GM15510 (cell line): ENCODE results near the gene SEMA3A.

Experiments
- POLR2A ChIP-seq: IDR thresholded peaks from 3 replicates; pipeline ENCODE4 v1.6.1; 2011; ENCODE audit warnings: borderline replicate concordance; ENCODE audit not compliant: insufficient read length; ENCODE audit errors: extremely low read depth

Gene SEMA3A

GRCh38 chr7:84194484-84195271 is at the start of gene SEMA3A:
SEMA3A (minus strand) TSS chr7:84194789; CDS start chr7:84194586, 203 bp downstream.
- TF ChIP-seq POLR2A: no peak

DNA sequence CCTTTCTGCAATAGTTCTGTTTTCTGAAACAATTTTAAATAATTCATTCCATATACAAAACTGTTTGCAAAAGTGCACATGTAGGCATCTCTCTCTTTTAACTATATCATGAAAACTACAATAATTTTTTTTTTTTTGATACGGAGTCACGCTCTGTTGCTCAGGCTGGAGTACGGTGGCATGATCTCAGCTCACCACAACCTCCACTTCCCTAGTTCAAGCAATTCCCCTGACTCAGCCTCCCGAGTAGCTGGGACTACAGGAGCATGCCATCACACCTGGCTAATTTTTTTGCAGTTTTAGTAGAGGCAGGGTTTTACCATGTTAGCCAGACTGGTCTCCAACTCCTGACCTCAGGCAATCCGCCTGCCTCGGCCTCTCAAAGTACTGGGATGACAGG is 44.0 kb upstream of the SEMA3A start:
- no peak for TF ChIP-seq POLR2A

DNA sequence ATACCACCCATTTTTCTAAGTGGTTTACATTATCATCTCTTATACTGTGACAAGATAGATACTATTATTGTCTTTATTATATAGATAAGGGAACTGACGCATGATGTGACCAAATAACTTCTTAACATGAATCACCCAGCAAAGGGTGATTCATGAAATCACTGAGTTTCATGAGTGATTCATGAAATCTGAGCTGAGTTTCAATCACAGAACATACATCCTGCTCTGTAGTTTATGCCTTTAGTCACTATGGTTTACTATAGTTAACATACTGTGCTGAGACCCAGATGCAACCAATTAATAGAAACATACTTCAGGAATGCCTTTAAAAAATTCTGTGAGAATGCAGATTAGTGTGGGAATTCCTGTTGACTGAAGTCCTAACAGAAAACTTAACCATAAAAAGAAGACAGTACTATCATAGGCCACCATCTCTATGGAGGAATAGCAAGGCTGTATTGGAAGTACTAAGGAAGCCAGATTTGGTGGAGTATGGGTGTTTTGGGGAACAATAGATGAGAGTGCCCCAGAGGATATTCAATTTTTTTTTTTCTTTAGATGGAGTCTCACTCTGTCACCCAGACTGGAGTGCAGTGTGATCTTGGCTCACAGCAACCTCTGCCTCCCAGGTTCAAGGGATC is 43.1 kb upstream of the SEMA3A start:
- TF ChIP-seq POLR2A: no peak

- TF ChIP-seq POLR2A: no peak
Observed at GRCh38 chr7:84236398-84236797, 41.8 kb upstream of the SEMA3A start.

- no peak for TF ChIP-seq POLR2A
Observed at GRCh38 chr7:84232646-84233045, 38.1 kb upstream of the SEMA3A start.

GRCh38 chr7:84231157-84231556 is 36.6 kb upstream of the SEMA3A start:
- no peak for TF ChIP-seq POLR2A

DNA sequence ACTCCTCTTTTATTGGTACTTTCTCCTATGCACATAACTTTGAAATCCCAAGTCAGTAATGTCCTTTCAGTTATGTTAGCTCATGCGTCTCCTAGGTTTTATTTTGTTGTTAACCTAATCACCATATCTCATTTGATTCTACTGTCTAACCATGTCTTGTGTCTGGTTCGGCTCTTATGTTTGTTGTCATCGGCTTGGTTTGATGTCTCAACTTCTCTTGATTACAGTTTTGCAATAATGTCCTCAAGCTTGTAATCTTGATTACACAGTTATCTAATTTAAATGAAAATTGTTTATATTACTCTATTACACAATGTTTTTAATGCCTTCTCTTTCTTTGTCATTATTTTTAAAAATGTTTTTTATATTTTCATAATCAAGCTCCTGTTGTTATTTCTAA is 35.9 kb upstream of the SEMA3A start:
- no peak for TF ChIP-seq POLR2A

- no peak for TF ChIP-seq POLR2A
Observed at GRCh38 chr7:84228526-84228925, 33.9 kb upstream of the SEMA3A start.

DNA sequence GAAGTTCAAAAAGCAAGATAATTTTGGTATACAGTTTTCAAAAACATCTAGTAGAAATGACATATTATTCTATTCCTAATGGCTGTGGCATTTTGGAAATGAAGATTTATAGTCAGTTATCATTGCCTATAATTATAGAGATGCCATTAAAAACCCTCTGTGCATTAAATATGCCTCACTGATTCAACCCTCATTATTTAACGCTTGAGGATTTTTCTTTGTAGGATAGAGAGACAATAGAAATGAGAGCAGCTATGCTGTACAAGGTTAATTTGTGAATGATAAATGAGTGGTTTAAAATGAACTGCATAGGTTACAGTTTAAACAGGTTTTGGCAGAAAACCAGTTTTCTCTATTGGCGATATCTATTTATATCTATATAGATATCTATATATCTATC is 32.2 kb upstream of the SEMA3A start:
- no peak for TF ChIP-seq POLR2A

GRCh38 chr7:84224505-84224904 is 29.9 kb upstream of the SEMA3A start:
- no peak for TF ChIP-seq POLR2A

DNA sequence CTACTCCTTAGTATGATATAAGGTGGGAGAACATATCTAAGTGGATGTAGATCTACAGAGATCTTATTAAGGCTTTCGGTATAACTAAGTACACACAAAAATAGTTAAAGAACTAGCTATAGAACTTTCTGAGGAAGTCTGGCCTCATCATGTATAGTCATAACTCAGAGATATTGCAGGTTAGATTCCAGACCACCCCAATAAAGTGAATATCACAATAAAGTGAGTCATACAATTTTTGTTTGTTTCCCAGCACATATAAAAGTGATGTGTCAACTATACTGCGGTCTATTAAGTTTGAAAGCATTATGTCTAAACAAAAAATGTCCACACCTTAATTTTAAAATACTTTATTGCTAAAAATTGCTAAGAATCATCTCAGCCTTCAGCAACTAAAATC is 24.7 kb upstream of the SEMA3A start:
- no peak for TF ChIP-seq POLR2A

GRCh38 chr7:84218681-84219080 is 24.1 kb upstream of the SEMA3A start:
- no peak for TF ChIP-seq POLR2A

DNA sequence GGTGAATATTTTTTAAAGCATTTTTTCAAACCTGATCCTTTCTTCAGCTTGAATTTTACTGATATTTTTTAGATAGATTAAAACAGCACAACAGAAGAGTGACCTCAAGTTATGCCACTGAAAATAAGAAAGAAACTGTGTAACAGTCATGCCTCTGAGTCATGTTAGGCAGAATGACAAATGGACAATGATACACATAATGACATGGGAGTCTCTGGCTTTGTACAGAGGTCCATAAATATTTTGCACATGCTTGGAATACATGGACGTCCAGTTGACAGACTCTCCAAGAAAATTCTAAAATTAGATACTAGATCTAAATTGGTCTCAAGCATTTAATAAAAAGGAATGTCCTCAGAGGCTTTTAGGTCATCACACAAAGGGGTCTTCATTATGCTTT is 21.9 kb upstream of the SEMA3A start:
- no peak for TF ChIP-seq POLR2A

DNA sequence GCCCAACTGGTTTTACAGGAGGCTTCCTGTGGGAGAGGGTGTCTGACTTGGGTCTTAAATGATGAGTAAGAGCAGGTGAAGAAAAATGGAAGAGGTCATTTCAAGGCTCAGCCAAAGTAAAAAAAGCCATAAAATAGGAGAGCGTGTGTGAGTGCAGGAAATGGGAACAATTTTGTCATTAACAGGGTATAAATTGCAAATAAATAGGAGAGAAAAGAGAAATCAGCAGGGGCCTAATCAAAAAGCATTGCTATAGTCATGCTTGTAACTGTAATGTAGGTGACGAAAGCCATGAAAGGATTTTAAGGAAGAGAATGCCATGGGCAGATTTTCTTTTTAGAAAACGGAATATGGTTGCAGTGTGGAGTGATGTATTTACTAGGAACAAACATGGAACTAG is 15.7 kb upstream of the SEMA3A start:
- TF ChIP-seq POLR2A: no peak

DNA sequence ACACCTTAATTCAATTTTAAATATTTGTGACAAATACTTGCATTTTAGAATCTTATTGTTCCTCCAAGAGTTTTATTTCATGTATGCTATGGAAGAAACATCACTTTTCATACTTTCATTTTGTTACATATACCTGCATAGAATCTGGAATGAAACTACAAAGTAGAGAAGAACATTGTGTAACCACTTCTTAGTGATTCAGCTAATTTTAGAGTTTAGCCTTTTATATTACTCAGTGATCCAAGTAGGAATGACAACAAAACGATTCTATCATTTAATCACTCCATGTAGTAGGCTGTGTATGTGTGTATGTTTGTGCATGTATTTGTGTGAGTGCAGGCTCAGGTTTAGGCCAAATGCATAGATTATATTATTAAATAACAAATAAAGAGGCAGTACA is 14.4 kb upstream of the SEMA3A start:
- TF ChIP-seq POLR2A: no peak

DNA sequence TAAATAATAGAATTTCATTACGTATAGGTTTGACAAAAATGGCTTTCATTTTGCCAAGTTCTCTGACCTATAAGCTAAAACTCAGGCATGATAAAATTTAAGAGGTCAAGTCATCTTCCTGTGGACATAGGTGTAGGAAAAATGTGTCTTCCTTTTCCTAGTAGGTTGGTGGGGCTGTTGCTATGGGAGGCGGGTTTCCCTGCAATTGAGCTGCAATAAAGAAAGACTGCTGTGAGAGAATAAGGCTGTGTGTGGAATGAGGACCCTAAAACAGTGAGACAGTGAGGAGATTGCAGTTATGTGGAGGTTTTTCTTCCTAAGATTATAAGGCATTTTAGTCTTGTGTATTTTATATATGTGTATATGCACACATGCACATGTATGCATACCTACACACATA is 13.0 kb upstream of the SEMA3A start:
- no peak for TF ChIP-seq POLR2A
